HepG2 (cell line): Measurements from ENCODE around the gene ABCC12. TPM values are rescaled to one million over a fixed set of nuclear protein-coding genes. Genes with fewer than 3 reads are reported as not detected.
A peak's percentile ranks its signal among the peaks of the same experiment; 100 is the strongest.

Source experiments
- ARID2 ChIP-seq: sonication (generic); formaldehyde crosslinking; IDR thresholded peaks from 2 replicates; pipeline ENCODE4 v1.8.1; 2022; ENCODE audit warnings: mild to moderate bottlenecking, missing genetic modification reagents, borderline replicate concordance
- BRD4 ChIP-seq: sonication (generic); formaldehyde crosslinking; IDR thresholded peaks from 2 replicates; pipeline ENCODE4 v1.4.0; 2020; ENCODE audit warnings: missing genetic modification reagents
- ERF ChIP-seq: IDR thresholded peaks from 2 replicates; pipeline ENCODE4 v1.6.1; 2018; ENCODE audit warnings: missing biosample characterization, missing genetic modification reagents
- HES4 ChIP-seq: sonication (generic); formaldehyde crosslinking; IDR thresholded peaks from 2 replicates; pipeline ENCODE4 v1.9.0; 2021; ENCODE audit warnings: mild to moderate bottlenecking, missing genetic modification reagents, borderline replicate concordance
- JARID2 ChIP-seq: sonication (generic); formaldehyde crosslinking; IDR thresholded peaks from 2 replicates; pipeline ENCODE4 v1.8.1; 2023; ENCODE audit warnings: missing genetic modification reagents, inconsistent platforms; ENCODE audit not compliant: insufficient replicate concordance
- KAT8 ChIP-seq: IDR thresholded peaks from 2 replicates; pipeline ENCODE4 v1.6.1; 2016; ENCODE audit warnings: missing genetic modification reagents, missing compliant biosample characterization
- KDM3A ChIP-seq: IDR thresholded peaks from 2 replicates; pipeline ENCODE4 v1.6.1; 2018; ENCODE audit warnings: low read depth, missing compliant biosample characterization
- PHF21A ChIP-seq: sonication (generic); formaldehyde crosslinking; IDR thresholded peaks from 2 replicates; pipeline ENCODE4 v1.5.0; 2020; ENCODE audit warnings: mild to moderate bottlenecking, missing genetic modification reagents
- RFX3 ChIP-seq: IDR thresholded peaks from 2 replicates; pipeline ENCODE4 v1.6.1; 2016; ENCODE audit warnings: missing biosample characterization, missing genetic modification reagents
- SCMH1 ChIP-seq: sonication (generic); formaldehyde crosslinking; IDR thresholded peaks from 2 replicates; pipeline ENCODE4 v1.9.0; 2021; ENCODE audit warnings: missing genetic modification reagents, mild to moderate bottlenecking, borderline replicate concordance
- TGIF2 ChIP-seq: IDR thresholded peaks from 2 replicates; pipeline ENCODE4 v1.6.1; 2016; ENCODE audit warnings: control low read depth, missing compliant biosample characterization
- TOE1 ChIP-seq: sonication (generic); formaldehyde crosslinking; IDR thresholded peaks from 2 replicates; pipeline ENCODE4 v1.4.0; 2020; ENCODE audit warnings: mild to moderate bottlenecking, missing genetic modification reagents
- ZNF160 ChIP-seq: sonication (generic); formaldehyde crosslinking; IDR thresholded peaks from 2 replicates; pipeline ENCODE4 v1.8.0; 2022; ENCODE audit warnings: mild to moderate bottlenecking, inconsistent platforms, missing genetic modification reagents
- ZNF274 ChIP-seq: sonication (generic); formaldehyde crosslinking; IDR thresholded peaks from 2 replicates; pipeline ENCODE4 v1.5.1; 2020; ENCODE audit warnings: mild to moderate bottlenecking, missing genetic modification reagents
- ZNF317 ChIP-seq: sonication (generic); formaldehyde crosslinking; IDR thresholded peaks from 2 replicates; pipeline ENCODE4 v1.5.0; 2020; ENCODE audit warnings: mild to moderate bottlenecking, missing genetic modification reagents
- ZSCAN12 ChIP-seq: sonication (generic); formaldehyde crosslinking; IDR thresholded peaks from 2 replicates; pipeline ENCODE4 v1.9.0; 2021; ENCODE audit warnings: mild to moderate bottlenecking, missing genetic modification reagents
- polyA plus RNA-seq, 8 experiments: library from polyadenylated mRNA; depleted of rRNA in 3 of 8; stranded (reverse) in 7 of 8; unstranded in 1 of 8; fragments of >200 nt; fragmentation: Illumina TruSeq in 4 of 8; extraction: Trizol in 4 of 8; gene quantifications; 2 replicates each; pipeline versions ENCODE4 v1.2.1 to v1.2.3, GENCODE V29; 2011 to 2016; ENCODE audit warnings: low read depth in 4 of 8, missing spikeins in 1 of 8, mixed read lengths in 1 of 8; ENCODE audit not compliant: insufficient read depth in 1 of 8
- total RNA-seq, 5 experiments: library from RNA; depleted of rRNA; stranded (reverse); fragments of >200 nt; fragmentation: Illumina TruSeq; extraction: Trizol; gene quantifications; 2 replicates each; pipeline ENCODE4 v1.2.3, GENCODE V29; 2016; ENCODE audit warnings: low read depth in 1 of 5
- TF ChIP-seq, protein P1 (sequence below): sonication (generic); formaldehyde crosslinking; IDR thresholded peaks from 2 replicates; pipeline ENCODE4 v1.9.0; 2021; ENCODE audit warnings: missing genetic modification reagents, borderline replicate concordance
- TF ChIP-seq, protein P2 (sequence below): sonication (generic); formaldehyde crosslinking; IDR thresholded peaks from 2 replicates; pipeline ENCODE4 v1.5.0; 2020; ENCODE audit warnings: mild to moderate bottlenecking, low read depth, missing genetic modification reagents, borderline replicate concordance
- TF ChIP-seq, protein P3 (sequence below): IDR thresholded peaks from 2 replicates; pipeline ENCODE4 v1.6.1; 2016
- TF ChIP-seq, protein P4 (sequence below), 2 experiments: sonication (generic) in 1 of 2; formaldehyde crosslinking in 1 of 2; IDR thresholded peaks; 2 replicates each; pipeline versions ENCODE4 v1.4.0 to v1.6.1; 2016 to 2020; ENCODE audit warnings: borderline replicate concordance in 1 of 2, low read depth in 1 of 2, mild to moderate bottlenecking in 1 of 2, missing genetic modification reagents in 1 of 2
- TF ChIP-seq, protein P5 (sequence below): sonication (generic); formaldehyde crosslinking; conservative IDR thresholded peaks from 2 replicates; pipeline ENCODE4 v1.4.0; 2020; ENCODE audit warnings: missing genetic modification reagents

ABCC12 gene
- total and polyA plus RNA-seq, 2 of the 13 experiments (the other 11 are each of a cell fraction or from before 2014, with no cell fraction given) = not detected

DNA sequence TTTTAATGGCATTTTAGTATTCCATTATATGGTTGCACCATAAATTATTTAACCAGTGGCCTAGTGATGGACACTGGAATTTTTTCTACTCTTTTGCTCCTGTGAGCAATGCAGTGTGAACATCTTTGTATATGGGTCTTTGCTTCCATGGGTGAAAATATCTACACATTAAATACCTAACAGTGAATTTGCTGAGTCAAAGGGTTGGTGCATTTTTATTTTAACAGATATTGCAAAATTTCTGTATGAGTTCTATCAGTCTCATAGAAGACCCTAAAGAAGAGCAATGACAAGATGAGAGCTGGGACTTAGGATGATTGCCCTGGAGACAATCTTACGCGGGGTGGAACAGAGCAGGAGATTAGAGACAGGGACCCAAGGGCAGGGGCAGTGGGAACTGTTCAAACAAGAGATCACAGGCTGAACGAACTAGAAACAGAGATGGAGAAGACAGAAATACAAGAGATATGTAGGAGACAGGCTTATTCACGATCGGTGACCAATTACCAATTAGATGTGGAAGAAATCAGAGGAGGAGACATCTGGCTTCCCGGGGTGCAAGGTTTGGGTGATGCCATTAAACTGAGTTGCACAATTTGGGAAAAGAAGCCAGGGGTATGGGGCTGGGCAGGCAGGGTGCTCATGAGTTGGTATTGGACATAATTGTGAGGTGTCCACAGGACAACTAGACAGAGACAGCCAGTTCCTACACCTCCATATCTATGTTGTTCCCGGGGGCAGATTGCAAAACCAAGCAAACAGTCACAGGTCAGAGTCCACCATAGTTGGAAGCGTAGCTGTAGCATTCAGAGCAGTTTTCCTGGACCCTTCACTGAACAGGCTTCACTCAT lies 48.4 kb upstream of the ABCC12 start (continued):
- peak; percentile 66; the same call in 1 of the 2 replicates for TF ChIP-seq BRD4
- 0 out of 2 replicates have a peak, but pooled peaks have one; percentile 50 for TF ChIP-seq ZNF274 (CRISPR knock-in tag)
- TF ChIP-seq ZNF160 (CRISPR knock-in tag) = 0 out of 2 replicates have a peak, but pooled peaks have one; percentile 39
- 0 out of 2 replicates have a peak, but pooled peaks have one; percentile 62 for TF ChIP-seq TOE1 (CRISPR knock-in tag)
- no peak for TF ChIP-seq SCMH1 (CRISPR knock-in tag)
- TF ChIP-seq, protein P1, sequence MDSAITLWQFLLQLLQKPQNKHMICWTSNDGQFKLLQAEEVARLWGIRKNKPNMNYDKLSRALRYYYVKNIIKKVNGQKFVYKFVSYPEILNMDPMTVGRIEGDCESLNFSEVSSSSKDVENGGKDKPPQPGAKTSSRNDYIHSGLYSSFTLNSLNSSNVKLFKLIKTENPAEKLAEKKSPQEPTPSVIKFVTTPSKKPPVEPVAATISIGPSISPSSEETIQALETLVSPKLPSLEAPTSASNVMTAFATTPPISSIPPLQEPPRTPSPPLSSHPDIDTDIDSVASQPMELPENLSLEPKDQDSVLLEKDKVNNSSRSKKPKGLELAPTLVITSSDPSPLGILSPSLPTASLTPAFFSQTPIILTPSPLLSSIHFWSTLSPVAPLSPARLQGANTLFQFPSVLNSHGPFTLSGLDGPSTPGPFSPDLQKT (CRISPR knock-in tag) = no peak
- TF ChIP-seq JARID2 (CRISPR knock-in tag) = no peak
- TF ChIP-seq PHF21A (CRISPR knock-in tag) = peak; percentile 98
- TF ChIP-seq, protein P2, sequence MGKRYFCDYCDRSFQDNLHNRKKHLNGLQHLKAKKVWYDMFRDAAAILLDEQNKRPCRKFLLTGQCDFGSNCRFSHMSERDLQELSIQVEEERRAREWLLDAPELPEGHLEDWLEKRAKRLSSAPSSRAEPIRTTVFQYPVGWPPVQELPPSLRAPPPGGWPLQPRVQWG = no peak
- TF ChIP-seq, protein P3, sequence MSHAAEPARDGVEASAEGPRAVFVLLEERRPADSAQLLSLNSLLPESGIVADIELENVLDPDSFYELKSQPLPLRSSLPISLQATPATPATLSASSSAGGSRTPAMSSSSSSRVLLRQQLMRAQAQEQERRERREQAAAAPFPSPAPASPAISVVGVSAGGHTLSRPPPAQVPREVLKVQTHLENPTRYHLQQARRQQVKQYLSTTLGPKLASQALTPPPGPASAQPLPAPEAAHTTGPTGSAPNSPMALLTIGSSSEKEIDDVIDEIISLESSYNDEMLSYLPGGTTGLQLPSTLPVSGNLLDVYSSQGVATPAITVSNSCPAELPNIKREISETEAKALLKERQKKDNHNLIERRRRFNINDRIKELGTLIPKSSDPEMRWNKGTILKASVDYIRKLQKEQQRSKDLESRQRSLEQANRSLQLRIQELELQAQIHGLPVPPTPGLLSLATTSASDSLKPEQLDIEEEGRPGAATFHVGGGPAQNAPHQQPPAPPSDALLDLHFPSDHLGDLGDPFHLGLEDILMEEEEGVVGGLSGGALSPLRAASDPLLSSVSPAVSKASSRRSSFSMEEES (CRISPR knock-in tag) = peak; percentile 85
- TF ChIP-seq ZSCAN12 (CRISPR knock-in tag) = no peak
- TF ChIP-seq, protein P4, sequence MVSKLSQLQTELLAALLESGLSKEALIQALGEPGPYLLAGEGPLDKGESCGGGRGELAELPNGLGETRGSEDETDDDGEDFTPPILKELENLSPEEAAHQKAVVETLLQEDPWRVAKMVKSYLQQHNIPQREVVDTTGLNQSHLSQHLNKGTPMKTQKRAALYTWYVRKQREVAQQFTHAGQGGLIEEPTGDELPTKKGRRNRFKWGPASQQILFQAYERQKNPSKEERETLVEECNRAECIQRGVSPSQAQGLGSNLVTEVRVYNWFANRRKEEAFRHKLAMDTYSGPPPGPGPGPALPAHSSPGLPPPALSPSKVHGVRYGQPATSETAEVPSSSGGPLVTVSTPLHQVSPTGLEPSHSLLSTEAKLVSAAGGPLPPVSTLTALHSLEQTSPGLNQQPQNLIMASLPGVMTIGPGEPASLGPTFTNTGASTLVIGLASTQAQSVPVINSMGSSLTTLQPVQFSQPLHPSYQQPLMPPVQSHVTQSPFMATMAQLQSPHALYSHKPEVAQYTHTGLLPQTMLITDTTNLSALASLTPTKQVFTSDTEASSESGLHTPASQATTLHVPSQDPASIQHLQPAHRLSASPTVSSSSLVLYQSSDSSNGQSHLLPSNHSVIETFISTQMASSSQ (IDR thresholded peaks at IDR 0.05; ENCODE audit: low read depth) = peak; percentile 66
- TF ChIP-seq, protein P4 (CRISPR knock-in tag; IDR thresholded peaks at IDR 0.05; ENCODE audit: borderline replicate concordance) = peak; percentile 65; the same call in 1 of the 2 replicates
- TF ChIP-seq ZNF317 (CRISPR knock-in tag) = peak; percentile 67; the same call in 1 of the 2 replicates
- TF ChIP-seq HES4 (CRISPR knock-in tag) = peak; percentile 56; the same call in 1 of the 2 replicates
- peak; percentile 90 for TF ChIP-seq KAT8
- TF ChIP-seq, protein P5, sequence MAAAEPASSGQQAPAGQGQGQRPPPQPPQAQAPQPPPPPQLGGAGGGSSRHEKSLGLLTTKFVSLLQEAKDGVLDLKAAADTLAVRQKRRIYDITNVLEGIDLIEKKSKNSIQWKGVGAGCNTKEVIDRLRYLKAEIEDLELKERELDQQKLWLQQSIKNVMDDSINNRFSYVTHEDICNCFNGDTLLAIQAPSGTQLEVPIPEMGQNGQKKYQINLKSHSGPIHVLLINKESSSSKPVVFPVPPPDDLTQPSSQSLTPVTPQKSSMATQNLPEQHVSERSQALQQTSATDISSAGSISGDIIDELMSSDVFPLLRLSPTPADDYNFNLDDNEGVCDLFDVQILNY (CRISPR knock-in tag) = no peak
- TF ChIP-seq ERF = peak; percentile 90
- peak; percentile 94 for TF ChIP-seq TGIF2
- TF ChIP-seq KDM3A (CRISPR knock-in tag) = peak; percentile 89
- TF ChIP-seq ARID2 (CRISPR knock-in tag) = no peak; the same call in 1 of the 2 replicates
- TF ChIP-seq RFX3 = peak; percentile 43; the same call in 1 of the 2 replicates
